HG02588 (cell line): Measurements from ENCODE around the gene ITGAL.
"Not testable (repeated sequence)": the region's sequence is repeated elsewhere in the genome, so short reads cannot be mapped to it uniquely, and the experiment has no call there.

Source experiments
- ATAC-seq: cut with Tn5 transposase; IDR thresholded peaks from one replicate; pipeline ENCODE4 v1.9.1; 2021; ENCODE audit warnings: mild to moderate bottlenecking, moderate library complexity; ENCODE audit not compliant: unreplicated experiment

Gene ITGAL

DNA sequence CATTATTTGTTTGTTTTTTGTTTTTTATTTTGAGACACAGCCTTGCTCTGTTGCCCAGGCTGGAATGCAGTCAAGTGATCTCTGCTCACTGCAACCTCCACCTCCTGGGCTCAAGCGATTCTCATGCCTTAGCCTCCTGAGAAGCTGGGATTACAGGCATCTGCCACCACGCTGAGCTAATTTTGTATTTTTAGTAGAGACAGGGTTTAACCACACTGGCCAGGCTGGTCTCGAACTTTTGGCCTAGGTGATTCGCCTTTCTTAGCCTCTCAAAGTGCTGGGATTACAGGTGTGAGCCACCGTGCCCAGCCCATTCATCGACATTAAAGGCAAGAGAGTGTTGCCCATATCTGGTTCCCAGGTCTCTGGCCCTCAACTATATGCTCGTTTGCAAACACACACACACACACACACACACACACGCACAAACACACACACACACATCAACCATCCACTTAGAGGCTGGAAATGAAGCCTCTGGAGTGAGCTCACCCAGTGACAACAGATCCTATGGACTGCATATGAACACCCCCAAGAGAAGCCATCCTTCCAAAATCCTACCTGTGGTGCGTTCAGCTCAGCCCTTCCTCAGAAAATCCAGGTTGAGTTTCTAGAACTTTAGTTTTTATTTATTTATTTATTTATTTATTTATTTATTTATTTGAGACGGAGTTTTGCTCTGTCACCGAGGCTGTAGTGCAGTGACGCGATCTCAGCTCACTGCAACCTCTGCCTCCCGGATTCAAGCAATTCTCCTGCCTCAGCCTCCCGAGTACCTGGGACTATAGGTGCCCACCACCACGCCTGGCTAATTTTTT lies 14.6 kb upstream of the ITGAL start:
- no peak for ATAC-seq

DNA sequence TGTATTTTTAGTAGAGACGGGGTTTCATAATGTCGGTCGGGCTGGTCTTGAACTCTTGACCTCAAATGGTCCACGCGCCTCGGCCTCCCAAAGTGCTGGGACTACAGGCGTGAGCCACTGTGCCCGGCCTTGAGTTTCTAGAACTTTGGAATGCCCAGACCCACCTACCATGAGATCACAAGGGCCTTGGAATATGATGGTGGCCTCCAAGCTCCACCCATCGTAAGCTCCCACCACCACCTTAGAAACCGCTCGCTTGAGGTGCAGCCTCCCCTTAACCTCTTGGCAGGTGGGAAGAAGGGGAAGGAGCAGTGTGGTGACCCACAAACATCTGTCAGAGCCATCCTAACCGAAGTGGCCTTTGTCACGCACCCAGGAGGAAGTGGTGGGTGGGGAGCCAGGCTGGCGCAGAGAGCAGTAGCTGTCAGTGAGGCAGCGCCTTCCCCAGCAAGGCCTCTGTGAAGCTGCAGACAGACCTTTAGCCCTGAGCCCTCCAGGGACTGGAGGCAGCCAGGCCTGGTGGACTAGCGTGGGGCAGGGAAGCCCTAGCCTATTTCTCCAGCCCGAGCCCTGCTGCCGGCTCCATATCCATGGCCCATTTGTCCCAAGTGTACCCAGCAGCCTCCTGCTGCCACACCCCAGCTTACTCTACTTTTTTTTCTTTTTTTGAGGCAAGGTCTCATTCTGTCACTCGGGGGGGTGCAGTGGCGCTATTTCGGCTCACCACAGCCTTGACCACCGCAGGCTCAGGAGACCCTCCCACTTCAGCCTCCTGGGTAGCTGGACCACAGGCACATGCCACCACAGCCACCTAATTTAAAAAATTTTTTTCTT lies 13.8 kb upstream of the ITGAL start:
- peak; percentile 72 for ATAC-seq

DNA sequence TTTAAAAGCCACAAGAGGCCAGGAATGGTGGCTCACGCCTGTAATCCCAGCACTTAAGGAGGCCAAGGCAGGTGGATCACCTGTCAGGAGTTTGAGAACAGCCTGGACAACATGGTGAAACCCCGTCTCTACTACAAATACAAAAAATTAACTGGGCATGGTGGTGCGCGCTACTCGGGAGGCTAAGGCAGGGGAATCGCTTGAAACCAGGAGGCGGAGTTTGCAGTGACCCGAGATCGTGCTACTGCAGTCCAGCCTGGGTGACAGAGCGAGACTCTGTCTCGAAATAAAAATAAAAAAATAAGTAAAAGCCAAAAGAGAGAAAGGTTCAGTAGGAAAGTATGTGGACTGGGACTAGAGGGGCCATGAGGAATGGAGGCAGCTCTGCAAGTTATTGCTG lies 13.1 kb upstream of the ITGAL start:
- no peak for ATAC-seq

DNA sequence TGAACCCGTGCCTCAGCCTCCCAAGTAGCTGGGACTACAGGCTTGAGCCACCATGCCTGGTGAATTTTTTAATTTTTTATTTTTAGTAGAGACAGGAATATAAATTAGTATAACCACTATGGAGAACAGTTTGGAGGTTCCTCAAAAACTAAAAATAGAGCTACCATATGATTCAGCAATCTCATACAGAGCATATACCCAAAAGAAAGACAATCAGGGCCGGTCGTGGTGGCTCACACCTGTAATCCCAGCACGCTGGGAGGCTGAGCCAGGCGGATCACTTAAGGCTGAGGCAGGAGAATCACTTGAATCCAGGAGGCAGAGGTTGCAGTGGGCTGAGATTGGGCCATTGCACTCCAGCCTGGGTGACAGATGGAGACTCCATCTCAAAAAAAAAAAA lies 11.1 kb upstream of the ITGAL start:
- not testable (repeated sequence) for ATAC-seq

DNA sequence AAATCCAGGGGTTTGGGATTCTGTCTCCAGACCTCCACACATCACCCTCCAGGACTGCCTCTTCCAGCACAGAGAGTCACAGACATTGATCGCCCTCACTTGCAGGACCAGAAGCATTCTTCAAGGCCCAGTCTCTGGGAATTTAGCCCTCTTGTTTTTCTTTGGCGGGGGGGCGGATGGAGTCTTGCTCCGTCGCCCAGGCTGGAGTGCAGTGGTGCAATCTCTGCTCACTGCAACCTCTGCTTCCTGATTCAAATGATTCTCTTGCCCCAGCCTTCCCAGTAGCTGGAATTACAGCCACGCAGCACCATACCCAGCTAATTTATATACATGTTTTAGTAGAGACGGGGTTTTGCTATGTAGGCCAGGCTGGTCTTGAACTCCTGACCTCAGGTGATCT lies 8.5 kb upstream of the ITGAL start:
- ATAC-seq = no peak

DNA sequence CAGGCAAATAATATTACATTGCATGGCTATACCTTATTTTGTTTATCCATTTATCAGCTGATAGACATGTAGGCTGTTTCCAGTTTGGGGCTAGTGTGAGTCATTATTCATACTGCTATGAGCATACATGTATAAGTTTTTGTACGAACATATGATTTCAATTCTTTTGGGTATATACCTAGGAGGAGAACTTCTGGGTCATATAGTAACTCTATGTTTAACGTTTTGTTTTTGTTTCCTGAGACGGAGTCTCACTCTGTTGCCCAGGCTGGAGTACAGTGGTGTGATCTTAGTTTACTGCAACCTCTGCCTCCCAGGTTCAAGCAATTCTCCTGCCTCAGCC lies 2.4 kb upstream of the ITGAL start:
- no peak for ATAC-seq

DNA sequence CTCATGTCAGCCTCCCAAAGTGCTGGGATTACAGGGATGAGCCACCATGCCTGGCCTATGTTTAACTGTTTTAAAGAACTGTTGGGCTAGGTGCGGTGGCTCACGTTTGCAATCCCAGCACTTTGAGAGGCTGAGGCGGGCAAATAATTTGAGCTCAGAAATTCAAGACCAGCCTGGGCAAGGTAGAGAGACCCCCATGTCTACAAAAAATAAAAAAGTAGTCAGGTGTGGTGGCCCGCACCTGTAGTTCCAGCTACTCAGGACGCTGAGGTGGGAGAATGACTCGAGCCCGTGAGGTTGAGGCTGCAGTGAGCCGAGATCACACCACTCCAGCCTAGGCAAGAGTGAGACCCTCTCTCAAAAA lies 1.9 kb upstream of the ITGAL start:
- ATAC-seq = no peak

DNA sequence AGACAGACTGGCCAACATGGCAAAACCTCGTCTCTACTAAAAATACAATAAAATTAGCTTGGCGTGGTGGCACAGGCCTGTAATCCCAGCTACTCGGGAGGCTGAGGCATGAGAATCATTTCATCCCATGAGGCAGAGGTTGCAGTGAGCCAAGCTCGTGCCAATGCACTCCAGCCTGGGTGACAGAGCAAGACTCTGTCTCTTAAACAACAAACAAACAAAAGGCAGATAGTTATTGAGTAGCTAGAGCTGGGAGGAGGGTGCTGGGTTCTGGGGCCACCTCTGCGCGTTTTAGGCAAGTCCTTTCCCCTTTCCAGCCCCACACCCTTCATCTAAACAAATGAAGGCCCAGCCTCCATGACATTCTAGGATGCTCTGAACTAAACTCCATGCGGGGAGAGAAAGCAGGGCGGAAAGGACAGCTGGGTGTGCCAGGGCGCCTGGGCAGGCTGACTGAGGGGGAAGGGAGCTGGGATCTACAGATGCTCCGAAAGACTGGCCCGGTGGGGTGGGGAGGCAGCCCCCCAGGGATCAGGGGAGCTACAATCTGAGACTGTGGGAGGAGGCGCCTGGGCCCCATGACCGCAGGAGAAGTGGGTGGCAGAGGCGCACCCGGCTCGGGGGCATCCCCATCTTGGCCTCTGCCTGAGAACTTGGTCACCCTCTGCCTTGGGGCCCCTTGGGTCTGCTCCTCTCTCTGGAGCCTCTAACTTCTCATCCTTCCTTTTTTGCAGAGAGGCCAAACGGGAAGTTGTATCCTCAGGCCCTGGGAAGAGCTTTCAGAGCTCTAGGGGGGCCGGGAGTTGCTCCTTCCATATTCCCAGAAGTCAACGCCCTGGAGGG lies 910 bp downstream of the ITGAL start:
- peak; percentile 36 for ATAC-seq

DNA sequence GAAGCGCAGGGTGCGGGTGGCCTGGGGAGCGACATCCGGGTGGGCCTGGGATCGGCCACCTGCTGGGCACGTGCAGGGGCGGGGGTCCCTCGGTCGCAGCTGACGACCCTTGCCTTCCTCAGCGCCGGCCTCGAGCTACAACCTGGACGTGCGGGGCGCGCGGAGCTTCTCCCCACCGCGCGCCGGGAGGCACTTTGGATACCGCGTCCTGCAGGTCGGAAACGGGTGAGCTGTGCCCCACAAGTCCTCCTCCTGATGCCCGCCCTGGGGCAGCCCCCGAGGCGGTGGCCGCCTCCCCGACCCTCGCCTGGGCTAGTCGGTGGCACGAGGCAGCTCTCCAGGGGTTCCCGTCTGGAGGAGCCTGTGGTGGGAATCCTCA lies 1.5 kb downstream of the ITGAL start:
- no peak for ATAC-seq

DNA sequence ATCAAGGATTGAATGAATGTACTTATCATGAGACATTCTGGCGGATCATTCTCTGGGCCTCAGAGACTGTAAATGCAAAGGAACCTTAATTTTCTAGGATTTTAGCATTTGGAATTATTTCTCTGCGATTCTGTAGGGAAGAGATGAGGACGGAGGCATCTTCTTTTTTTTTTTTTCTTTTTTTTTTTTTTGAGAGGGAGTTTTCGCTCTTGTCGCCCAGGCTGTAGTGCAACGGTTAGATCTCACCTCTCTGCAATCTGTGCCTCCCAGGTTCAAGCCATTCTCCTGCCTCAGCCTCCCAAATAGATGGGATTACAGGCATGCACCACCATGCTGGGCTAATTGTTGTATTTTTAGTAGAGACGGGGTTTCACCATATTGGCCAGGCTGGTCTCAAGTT lies 2.1 kb downstream of the ITGAL start:
- ATAC-seq = no peak

DNA sequence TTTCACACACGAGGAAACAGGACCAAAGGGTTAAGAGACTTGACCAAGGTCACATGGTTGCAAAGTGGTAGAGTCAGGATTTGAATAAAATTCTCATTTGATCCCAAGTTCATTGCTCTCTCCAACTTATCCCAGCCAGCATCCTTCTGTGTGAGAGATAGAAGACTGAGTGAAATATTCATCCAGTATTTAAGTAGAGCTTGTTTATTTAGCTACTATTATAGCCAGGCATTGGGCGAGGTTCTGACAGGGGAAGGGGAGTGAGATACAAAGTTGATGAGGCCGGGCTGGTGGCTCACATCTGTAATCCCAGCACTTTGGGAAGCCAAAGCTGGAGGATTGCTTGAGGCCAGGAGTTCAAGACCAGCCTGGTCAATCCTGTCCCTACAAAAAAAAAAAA lies 4.4 kb downstream of the ITGAL start:
- no peak for ATAC-seq

DNA sequence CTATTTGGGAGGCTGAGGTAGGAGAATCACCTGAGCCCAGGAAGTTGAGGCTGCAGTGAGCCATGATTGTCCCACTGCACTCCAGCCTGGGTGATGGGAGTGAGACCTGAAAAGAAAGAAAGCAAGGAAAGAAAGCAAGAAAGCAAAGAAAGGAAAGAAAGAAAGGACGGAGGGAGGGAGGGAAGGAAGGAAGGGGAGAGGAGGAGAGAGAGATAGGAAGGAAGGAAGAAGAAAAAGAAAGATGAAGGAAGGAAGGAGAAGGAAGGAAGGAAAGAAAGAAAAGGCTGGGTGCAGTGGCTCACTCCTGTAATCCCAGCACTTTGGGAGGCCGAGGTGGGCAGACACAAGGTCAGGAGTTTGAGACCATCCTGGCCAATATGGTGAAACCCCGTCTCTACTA lies 5.2 kb downstream of the ITGAL start:
- ATAC-seq = not testable (repeated sequence)

DNA sequence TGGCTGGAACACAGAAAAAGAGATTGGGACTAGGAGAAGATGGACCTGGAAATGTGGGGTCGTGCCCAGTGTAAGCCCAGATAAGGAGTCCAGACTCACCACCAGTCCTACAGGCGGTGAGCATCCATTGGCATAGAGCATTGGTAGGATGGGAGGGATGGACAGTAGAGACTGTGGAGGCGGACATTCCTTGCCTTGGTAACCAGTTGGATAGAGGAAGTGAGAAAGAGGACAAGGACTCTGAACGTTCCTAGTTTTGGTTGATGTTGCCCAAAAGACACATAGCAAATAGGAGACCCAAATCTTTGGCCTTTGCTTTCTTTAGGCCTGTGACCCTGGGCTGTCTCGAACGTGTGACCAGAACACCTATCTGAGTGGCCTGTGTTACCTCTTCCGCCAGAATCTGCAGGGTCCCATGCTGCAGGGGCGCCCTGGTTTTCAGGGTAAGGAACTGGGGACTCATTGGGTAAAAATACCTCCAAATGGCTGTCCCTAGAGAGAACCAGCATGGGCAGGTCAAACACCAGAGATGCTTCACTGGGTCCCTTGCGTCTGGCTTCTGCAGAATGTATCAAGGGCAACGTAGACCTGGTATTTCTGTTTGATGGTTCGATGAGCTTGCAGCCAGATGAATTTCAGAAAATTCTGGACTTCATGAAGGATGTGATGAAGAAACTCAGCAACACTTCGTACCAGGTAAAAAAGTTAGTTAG lies 6.4 kb downstream of the ITGAL start:
- no peak for ATAC-seq

DNA sequence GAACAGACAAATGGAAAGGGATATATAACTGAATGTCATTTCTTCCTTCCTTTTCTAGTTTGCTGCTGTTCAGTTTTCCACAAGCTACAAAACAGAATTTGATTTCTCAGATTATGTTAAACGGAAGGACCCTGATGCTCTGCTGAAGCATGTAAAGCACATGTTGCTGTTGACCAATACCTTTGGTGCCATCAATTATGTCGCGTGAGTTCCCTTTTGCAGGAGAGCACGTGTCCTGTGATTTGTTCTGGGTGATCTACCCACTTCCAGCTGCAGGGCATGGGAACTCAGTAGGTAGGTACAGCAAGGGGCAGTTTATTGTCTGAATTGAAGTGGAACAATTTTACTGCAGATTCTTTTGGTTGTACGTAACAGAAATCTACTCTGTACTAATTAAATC lies 8.8 kb downstream of the ITGAL start:
- no peak for ATAC-seq

DNA sequence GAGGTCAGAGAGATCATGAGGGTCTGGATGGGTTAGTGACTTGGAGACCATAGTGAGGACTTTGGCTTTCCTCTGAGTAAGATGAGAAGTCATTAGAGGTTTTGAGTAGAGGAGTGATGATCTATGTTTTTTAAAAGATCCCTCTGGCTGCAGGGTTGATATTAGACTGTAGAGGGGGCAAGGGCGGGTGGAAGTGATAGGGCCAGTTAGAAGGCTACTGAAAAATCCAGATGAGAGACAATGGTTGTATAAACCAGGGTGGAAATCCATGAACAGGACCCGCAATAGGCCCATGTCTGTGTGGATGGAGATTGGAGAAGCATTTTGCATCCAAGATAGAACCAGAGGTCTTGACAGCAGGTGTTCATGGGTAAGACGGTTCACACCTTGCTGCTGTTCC lies 9.8 kb downstream of the ITGAL start:
- no peak for ATAC-seq

DNA sequence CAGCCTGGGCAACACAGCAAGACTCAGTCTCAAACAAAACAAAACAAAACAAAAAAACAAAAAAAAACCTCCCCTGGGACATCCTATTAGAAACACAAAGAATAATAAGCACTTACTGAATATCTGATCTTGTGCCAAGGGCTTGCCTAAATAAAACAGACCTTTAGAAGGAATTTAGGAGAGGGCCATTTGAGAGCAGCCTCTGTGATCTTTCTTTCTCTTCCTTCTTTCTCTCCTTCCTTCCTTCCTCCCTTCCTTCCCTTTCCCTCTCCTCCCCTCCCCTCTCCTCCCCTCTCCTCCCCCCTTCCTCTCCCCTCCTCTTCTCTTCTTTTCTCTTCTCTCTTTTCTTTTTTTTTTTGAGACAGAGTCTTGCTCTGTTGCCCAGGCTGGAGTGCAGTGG lies 12.3 kb downstream of the ITGAL start:
- no peak for ATAC-seq

DNA sequence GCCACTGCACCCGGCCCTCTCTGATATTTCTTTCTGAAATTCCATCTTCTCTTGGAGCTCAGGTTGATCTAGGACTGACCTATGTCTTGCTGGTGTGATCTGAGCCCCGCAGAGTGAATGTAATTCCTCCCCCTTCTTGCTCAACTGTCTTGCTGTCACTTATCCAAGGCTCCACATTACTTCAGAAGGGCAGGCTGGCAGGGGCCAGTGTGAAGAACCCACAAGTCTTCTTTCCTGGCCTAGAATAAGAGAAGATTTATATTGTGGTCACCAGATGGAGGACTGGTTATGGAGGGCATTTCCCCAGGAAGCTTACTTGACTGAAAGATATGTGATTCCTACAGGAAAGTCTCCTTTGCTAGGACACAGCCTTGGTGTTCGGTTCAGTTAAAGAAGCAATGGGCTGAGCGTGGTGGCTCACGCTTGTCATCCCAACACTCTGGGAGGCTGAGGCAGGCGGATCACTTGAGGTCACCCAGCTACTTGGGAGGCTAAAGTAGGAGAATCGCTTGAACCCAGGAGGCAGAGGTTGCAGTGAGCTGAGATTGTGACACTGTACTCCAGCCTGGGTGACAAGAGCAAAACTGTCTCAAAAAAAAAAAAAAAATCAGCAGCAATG lies 13.4 kb downstream of the ITGAL start:
- ATAC-seq = no peak

DNA sequence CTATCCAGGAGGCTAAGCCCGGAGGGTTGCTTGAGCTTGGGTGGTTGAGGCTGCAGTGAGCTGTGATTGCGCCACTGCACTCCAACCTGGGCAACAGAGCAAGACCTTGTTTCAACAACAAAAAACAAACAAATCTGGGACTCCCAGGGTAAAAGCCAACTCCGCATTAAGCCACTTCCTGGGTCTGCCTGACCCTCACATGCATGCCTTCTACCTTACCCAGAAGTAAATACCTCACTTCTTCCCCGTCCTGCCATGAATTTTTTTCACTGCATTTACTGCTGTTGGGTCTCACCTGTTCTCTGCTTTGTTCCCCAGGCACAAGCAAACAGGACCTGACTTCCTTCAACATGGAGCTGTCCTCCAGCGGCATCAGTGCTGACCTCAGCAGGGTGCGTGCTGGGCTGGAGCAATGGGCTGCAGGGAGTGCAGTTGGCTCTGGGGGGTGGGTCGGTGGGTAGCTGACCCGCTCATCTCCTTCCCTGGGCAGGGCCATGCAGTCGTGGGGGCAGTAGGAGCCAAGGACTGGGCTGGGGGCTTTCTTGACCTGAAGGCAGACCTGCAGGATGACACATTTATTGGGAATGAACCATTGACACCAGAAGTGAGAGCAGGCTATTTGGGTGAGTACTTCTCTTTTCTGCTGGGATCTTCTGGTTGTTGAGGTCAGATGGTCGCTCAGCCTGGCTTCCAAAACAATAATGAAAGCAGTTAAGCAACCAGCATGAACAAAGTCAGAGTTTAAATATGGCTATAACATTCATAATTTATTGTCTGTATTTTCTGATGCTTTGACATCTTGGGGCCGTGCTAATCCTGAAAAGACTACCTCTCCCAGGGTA lies 16.4 kb downstream of the ITGAL start:
- ATAC-seq = no peak

DNA sequence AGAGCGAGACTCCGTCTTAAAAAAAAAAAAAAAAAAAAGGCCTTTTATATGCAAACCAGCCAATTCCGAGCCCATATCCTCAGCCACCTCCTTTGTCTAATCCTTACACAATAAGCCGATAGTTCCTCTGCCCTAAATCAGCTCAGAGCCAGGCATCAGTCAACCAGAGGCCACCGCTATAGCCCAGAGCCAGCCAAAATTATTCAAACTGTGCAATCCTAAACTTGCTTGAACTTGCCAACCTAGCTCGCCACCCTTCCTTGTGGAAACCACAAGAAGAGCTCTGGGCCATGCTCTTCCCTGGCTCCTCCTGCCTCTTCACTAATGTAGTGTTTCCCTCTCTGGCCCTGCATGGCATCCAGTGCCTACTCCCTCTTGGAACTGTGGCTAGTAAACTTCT lies 17.7 kb downstream of the ITGAL start:
- no peak for ATAC-seq

DNA sequence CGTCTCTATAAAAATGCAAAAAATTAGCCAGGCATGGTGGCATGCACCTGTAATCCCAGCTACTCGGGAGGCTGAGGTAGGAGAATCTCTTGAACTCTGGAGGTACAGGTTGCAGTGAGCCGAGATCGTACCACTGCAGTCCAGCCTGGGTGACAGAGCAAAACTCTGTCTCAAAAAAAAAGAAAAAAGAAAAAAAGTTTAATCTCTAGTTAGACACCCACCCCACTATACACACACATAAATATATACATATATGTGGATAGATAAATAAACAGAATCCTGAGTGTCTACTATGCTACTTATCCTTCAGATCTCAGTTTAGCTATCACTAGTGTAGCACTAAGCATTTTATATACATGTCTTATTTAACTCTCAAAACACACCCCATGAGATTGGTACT lies 18.7 kb downstream of the ITGAL start:
- no peak for ATAC-seq
